ENCODE results near the gene CTBP2.

CTBP2 gene

GRCh38 chr10:125097409-125098070, 62.8 kb downstream of the CTBP2 start:
- no peak overlapping the region for H3K4me3 ChIP-seq (ENCODE audit: low read depth, low read length)
- TF ChIP-seq CTCF (IDR thresholded peaks at IDR 0.05; ENCODE audit: borderline replicate concordance, insufficient read depth, low read depth, low read length), result no peak

GRCh38 chr10:125096975-125097374, 63.4 kb downstream of the CTBP2 start:
- TF ChIP-seq CTCF (IDR thresholded peaks at IDR 0.05; ENCODE audit: borderline replicate concordance, insufficient read depth, low read depth, low read length), result no peak
- no peak overlapping the region for H3K4me3 ChIP-seq (ENCODE audit: low read depth, low read length)

- no peak overlapping the region for H3K4me3 ChIP-seq (ENCODE audit: low read depth, low read length)
- no peak for TF ChIP-seq CTCF (IDR thresholded peaks at IDR 0.05; ENCODE audit: borderline replicate concordance, insufficient read depth, low read depth, low read length)
These were observed 64.0 kb downstream of the CTBP2 start for GRCh38 chr10:125096371-125096770.

- no peak for TF ChIP-seq CTCF (IDR thresholded peaks at IDR 0.05; ENCODE audit: borderline replicate concordance, insufficient read depth, low read depth, low read length)
These were observed 64.6 kb downstream of the CTBP2 start for GRCh38 chr10:125095776-125096175.

DNA sequence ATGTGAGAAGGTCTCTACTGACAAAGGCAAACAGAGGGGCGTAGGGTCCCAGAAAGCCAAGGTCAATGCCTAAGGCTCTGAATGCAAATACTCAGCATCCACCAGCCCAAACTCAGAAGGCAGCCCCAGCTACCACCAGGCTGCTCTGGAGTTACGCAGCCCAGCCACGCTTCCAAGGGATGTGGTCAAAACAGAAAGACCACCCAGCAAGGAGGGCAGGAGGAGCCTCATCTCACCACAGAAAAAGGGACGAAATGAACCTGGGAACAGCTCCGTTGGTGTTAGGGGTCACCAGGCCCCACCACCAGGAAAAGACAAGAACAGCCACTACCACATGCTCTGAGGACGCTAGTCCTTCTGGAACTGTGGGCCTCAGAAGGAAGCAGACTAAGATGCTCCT, 65.1 kb downstream of the CTBP2 start:
- no peak for TF ChIP-seq CTCF (IDR thresholded peaks at IDR 0.05; ENCODE audit: borderline replicate concordance, insufficient read depth, low read depth, low read length)
- no peak overlapping the region for H3K4me3 ChIP-seq (ENCODE audit: low read depth, low read length)

More at GRCh38 chr10:125095776-125096175, 64.6 kb downstream of the CTBP2 start:
- no peak overlapping the region for H3K4me3 ChIP-seq (ENCODE audit: low read depth, low read length)

DNA sequence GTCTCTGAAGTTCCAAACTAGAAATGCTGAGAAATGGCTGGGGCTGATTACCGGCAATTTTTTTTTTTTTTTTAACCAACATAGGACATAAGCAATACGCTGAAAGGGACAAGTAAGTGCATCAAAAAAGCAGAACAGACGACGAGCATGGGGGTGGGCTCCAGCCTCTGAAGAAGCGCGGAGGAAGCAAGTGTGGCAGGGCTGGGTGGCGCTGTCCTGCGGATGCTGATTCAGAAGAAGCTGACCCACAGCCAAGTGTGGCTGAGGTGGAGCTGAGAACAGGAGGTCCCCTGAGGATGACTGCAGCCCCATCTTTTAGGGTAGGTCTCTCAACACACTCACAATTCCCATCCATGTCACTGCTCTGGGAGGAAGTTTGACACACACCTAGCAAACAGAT, 65.6 kb downstream of the CTBP2 start:
- TF ChIP-seq CTCF (IDR thresholded peaks at IDR 0.05; ENCODE audit: borderline replicate concordance, insufficient read depth, low read depth, low read length), result no peak
- no peak overlapping the region for H3K4me3 ChIP-seq (ENCODE audit: low read depth, low read length)

- no peak for TF ChIP-seq CTCF (IDR thresholded peaks at IDR 0.05; ENCODE audit: borderline replicate concordance, insufficient read depth, low read depth, low read length)
- no peak overlapping the region for H3K4me3 ChIP-seq (ENCODE audit: low read depth, low read length)
These were observed 66.2 kb downstream of the CTBP2 start for GRCh38 chr10:125093974-125094705.

Data from GM12875 (cell line).